ENCODE results near the gene PRKCQ. TPM values are rescaled to one million over a fixed set of nuclear protein-coding genes. Genes with fewer than 3 reads are reported as not detected.
"Not testable (repeated sequence)": the region's sequence is repeated elsewhere in the genome, so short reads cannot be mapped to it uniquely, and the experiment has no call there.

PRKCQ gene
- total RNA-seq, 2 experiments from 2014 or later, result 4.0 to 7.8 TPM

DNA sequence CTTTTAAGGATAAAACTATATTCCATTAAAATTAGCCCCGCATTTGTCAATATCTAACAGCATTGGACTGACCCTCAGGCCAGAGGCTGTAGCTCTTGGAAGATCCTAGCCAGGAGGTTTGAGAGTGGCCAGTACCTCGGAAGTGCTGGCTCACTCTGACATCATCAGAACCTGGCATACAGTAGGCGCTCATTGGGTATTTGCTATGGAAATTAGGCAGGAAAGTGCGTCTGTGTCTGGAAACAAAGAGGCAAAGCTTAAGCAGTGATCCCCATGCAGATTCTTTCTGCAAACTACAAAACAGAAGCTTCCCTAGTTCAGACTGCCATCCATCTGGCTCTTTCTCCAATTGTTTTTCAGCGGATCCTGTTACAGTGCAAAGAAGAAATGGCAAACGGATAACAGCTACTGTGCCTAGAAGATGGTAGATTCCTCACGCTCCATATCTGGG lies 1.7 kb upstream of the PRKCQ start:
- Histone ChIP-seq H3K4me3 (ENCODE audit: low read depth, low read length, poor library complexity, severe bottlenecking) (peak overlapping the region; percentile 71), H4K20me1 (ENCODE audit: insufficient read depth, low read length) (no peaks in the 10 kb centered on the region), H3K36me3 (ENCODE audit: insufficient read depth, low read length) (peaks cover 37% of the 10 kb centered on the region), H3K4me2 (ENCODE audit: low read length) (peak overlapping the region; percentile 78), H3K4me1 (ENCODE audit: insufficient read depth, low read length, poor library complexity, severe bottlenecking) (peaks cover 27% of the 10 kb centered on the region), H3K79me2 (ENCODE audit: insufficient read depth, low read depth, low read length) (peaks cover 6% of the 10 kb centered on the region; the same call in 1 of the 2 replicates), H3K9me3 (ENCODE audit: low read length) (no peaks in the 10 kb centered on the region), H3K9me2 (ENCODE audit: insufficient read depth, low read length) (no peaks in the 10 kb centered on the region), H3K27ac (ENCODE audit: low read depth, low read length, poor library complexity, severe bottlenecking) (no peak overlapping the region), H2AFZ (ENCODE audit: low read length) (no peak overlapping the region; the same call in 1 of the 2 replicates)
- ChIA-PET POLR2A (interaction anchor here (0.7 to 1.2 kb wide), 5 partner anchors 10 to 531 kb away, joined by 3 to 4 read pairs (median 3); no protein-coding TSS in a partner anchor), CTCF (ENCODE audit: unreplicated experiment) (no interaction called here)
- no TSS peak for BruUV-seq (replicated peaks)
- intact Hi-C loops (cut with micrococcal nuclease; ENCODE audit: unreplicated experiment), result loop anchor here (2.0 kb wide), 1 partner anchor 97 kb away; no protein-coding TSS in a partner anchor
- DNase-seq (ENCODE audit: low spot score), result no peak
- TF ChIP-seq, protein P1, sequence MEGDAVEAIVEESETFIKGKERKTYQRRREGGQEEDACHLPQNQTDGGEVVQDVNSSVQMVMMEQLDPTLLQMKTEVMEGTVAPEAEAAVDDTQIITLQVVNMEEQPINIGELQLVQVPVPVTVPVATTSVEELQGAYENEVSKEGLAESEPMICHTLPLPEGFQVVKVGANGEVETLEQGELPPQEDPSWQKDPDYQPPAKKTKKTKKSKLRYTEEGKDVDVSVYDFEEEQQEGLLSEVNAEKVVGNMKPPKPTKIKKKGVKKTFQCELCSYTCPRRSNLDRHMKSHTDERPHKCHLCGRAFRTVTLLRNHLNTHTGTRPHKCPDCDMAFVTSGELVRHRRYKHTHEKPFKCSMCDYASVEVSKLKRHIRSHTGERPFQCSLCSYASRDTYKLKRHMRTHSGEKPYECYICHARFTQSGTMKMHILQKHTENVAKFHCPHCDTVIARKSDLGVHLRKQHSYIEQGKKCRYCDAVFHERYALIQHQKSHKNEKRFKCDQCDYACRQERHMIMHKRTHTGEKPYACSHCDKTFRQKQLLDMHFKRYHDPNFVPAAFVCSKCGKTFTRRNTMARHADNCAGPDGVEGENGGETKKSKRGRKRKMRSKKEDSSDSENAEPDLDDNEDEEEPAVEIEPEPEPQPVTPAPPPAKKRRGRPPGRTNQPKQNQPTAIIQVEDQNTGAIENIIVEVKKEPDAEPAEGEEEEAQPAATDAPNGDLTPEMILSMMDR (conservative IDR thresholded peaks at IDR 0.05; ENCODE audit: low read length), result no peak
- no peak for TF ChIP-seq EZH2phosphoT487 (IDR thresholded peaks at IDR 0.05; ENCODE audit: borderline replicate concordance, low read depth, low read length)

DNA sequence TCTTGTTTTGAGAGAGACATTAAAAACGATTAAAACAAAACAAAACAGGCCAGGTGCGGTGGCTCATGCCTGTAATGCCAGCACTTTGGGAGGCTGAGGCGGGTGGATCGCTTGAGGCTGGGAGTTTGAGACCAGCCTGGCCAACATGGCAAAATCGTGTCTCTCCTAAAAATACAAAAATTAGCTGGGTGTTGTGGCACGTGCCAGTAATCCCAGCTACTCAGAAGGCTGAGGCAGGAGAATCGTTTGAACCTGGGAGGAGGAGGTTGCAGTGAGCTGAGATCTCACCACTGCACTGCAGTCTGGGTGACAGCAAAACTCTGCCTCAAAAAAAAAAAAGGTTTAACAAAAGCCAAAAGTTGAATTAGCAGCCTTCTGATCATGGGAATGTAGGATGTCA lies 1.1 kb upstream of the PRKCQ start:
- H2AFZ ChIP-seq (ENCODE audit: low read length), result peak overlapping the region; percentile 83
- H3K4me1 ChIP-seq (ENCODE audit: insufficient read depth, low read length, poor library complexity, severe bottlenecking), result peaks cover 27% of the 10 kb centered on the region
- not testable (repeated sequence) for H3K9me2 ChIP-seq (ENCODE audit: insufficient read depth, low read length); H3K79me2 ChIP-seq (ENCODE audit: insufficient read depth, low read depth, low read length); H4K20me1 ChIP-seq (ENCODE audit: insufficient read depth, low read length); DNase-seq (ENCODE audit: low spot score); H3K9me3 ChIP-seq (ENCODE audit: low read length); BruUV-seq (replicated peaks); H3K27ac ChIP-seq (ENCODE audit: low read depth, low read length, poor library complexity, severe bottlenecking)
- ChIA-PET POLR2A (interaction anchor here (0.9 to 1.2 kb wide), 2 partner anchors 16 to 72 kb away, joined by 3 to 4 read pairs; no protein-coding TSS in a partner anchor), CTCF (ENCODE audit: unreplicated experiment) (interaction anchor here (0.6 kb wide), 1 partner anchor 184 kb away, joined by 3 read pairs; no protein-coding TSS in a partner anchor)
- H3K4me3 ChIP-seq (ENCODE audit: low read depth, low read length, poor library complexity, severe bottlenecking), result peak overlapping the region; percentile 71
- peak overlapping the region; percentile 78 for H3K4me2 ChIP-seq (ENCODE audit: low read length)
- intact Hi-C loops (cut with micrococcal nuclease; ENCODE audit: unreplicated experiment), result loop anchor here (2.0 kb wide), 1 partner anchor 98 kb away; no protein-coding TSS in a partner anchor
- H3K36me3 ChIP-seq (ENCODE audit: insufficient read depth, low read length), result peaks cover 33% of the 10 kb centered on the region

DNA sequence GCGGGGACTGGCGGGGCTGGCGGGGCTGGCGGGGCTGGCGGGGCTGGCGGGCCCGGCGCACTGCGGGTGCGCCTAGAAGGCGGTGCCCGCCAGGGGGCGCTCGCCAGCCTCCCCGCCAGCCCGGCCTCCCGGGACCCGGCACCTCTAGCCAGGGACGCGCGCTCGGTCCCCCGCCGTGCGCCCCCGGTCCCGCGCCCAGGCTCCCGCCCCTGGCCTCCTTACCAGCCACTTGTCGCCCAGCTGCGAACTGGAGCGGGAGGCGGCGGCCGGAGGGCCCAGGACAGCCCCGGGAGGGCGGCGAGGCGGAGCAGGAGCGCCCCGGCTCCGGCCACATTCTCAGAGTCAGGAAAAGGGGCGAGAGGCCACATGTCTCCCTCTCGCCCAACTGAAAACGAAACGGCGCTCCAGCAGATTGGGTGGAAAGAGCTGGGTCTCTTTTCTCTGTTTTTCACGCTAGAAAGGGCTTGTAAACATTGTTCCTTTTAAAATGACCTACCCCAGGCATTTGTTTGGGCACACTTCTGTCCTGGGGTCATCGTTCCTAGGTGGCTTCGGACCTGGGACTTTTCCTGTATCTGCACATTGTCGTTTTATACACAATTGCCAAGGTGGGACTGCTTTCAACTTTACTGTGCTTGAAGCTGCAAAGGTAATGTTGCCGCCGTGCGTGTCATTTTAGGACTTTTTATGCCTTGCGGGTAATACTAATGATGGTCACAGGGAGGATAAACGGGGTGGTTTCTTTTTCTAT lies 378 bp upstream of the PRKCQ start:
- H3K9me3 ChIP-seq (ENCODE audit: low read length), result no peaks in the 10 kb centered on the region
- peak; percentile 85 for DNase-seq (ENCODE audit: low spot score)
- H4K20me1 ChIP-seq (ENCODE audit: insufficient read depth, low read length), result no peaks in the 10 kb centered on the region
- H3K9me2 ChIP-seq (ENCODE audit: insufficient read depth, low read length), result no peaks in the 10 kb centered on the region
- ChIA-PET CTCF (ENCODE audit: unreplicated experiment) (interaction anchor here (0.6 kb wide), 2 partner anchors 185 to 570 kb away, joined by 3 read pairs; no protein-coding TSS in a partner anchor), POLR2A (no interaction called here)
- peak overlapping the region; percentile 88 for H2AFZ ChIP-seq (ENCODE audit: low read length)
- peak overlapping the region; percentile 47 for H3K27ac ChIP-seq (ENCODE audit: low read depth, low read length, poor library complexity, severe bottlenecking)
- H3K79me2 ChIP-seq (ENCODE audit: insufficient read depth, low read depth, low read length), result peaks cover 6% of the 10 kb centered on the region; the same call in 1 of the 2 replicates
- BruUV-seq (replicated peaks), result TSS peak; percentile 72
- intact Hi-C loops (cut with micrococcal nuclease; ENCODE audit: unreplicated experiment), result loop anchor here (2.0 kb wide), 1 partner anchor 98 kb away; no protein-coding TSS in a partner anchor
- H3K4me2 ChIP-seq (ENCODE audit: low read length), result peak overlapping the region; percentile 78
- H3K36me3 ChIP-seq (ENCODE audit: insufficient read depth, low read length), result peaks cover 25% of the 10 kb centered on the region
- peak overlapping the region; percentile 71 for H3K4me3 ChIP-seq (ENCODE audit: low read depth, low read length, poor library complexity, severe bottlenecking)
- TF ChIP-seq EZH2phosphoT487 (IDR thresholded peaks at IDR 0.05; ENCODE audit: borderline replicate concordance, low read depth, low read length), result no peak
- TF ChIP-seq, protein P1 (conservative IDR thresholded peaks at IDR 0.05; ENCODE audit: low read length), result peak; percentile 46
- peaks cover 27% of the 10 kb centered on the region for H3K4me1 ChIP-seq (ENCODE audit: insufficient read depth, low read length, poor library complexity, severe bottlenecking)

Data from OCI-LY7 (cell line).